ENCODE measurements around the gene APOL6.

The APOL6 gene

GRCh38 chr22:35681454-35682052 is 33.3 kb downstream of the APOL6 start:
- H3K4ac ChIP-seq (ENCODE audit: low read length): no peak overlapping the region
- no CpG with 5 or more reads among the region's 4 CpGs for WGBS, 2 donors (ENCODE audit: extremely low coverage in 2 of 2, insufficient read length in 2 of 2, insufficient replicate concordance in 1 of 2)

GRCh38 chr22:35683560-35683959 is 35.3 kb downstream of the APOL6 start:
- Histone ChIP-seq H2BK12ac (ENCODE audit: low read length) (no peak overlapping the region), H3K4me1 (ENCODE audit: control insufficient read depth in 2 of 2, insufficient read depth in 1 of 2, low read depth in 1 of 2, low read length in 2 of 2) (peaks cover 0 to 2% of the 10 kb centered on the region in 2 donors), H2AFZ (ENCODE audit: low read length) (no peak overlapping the region), H3K4me3 (ENCODE audit: low read length in 2 of 2) (no peak overlapping the region), H4K91ac (ENCODE audit: low read depth, low read length, poor library complexity) (no peak overlapping the region), H4K8ac (ENCODE audit: low read depth, low read length) (no peak overlapping the region), H3K79me1 (ENCODE audit: low read depth, low read length) (no peaks in the 10 kb centered on the region), H2BK5ac (ENCODE audit: low read length) (no peak overlapping the region), H2AK5ac (ENCODE audit: low read depth, low read length) (no peak overlapping the region), H3K23ac (ENCODE audit: low read depth, low read length, poor library complexity) (no peak overlapping the region), H2BK120ac (ENCODE audit: low read depth, low read length) (no peak overlapping the region), H3K27ac (replicated peaks; ENCODE audit: low read length) (no peak overlapping the region), H3K9ac (ENCODE audit: low read depth, low read length, poor library complexity) (no peak overlapping the region), H3K4ac (ENCODE audit: low read length) (no peak overlapping the region), H3K4me2 (ENCODE audit: insufficient read depth, low read length, poor library complexity, severe bottlenecking) (no peak overlapping the region), H3K18ac (ENCODE audit: low read length) (no peak overlapping the region), H3K27me3 (ENCODE audit: control insufficient read depth in 3 of 3, insufficient read depth in 3 of 3, low read depth in 1 of 3, low read length in 3 of 3) (peaks cover 0 to 4% (median 0%) of the 10 kb centered on the region in 3 experiments), H3K14ac (ENCODE audit: low read length) (no peak overlapping the region), H3K36me3 (replicated peaks in 1 of 2; ENCODE audit: control insufficient read depth in 2 of 2, insufficient read depth in 2 of 2, low read length in 2 of 2) (no peaks in the 10 kb centered on the region), H3K9me3 (replicated peaks in 1 of 2; ENCODE audit: control insufficient read depth in 2 of 2, insufficient read depth in 1 of 2, low read depth in 1 of 2, low read length in 2 of 2) (peaks cover 1 to 5% of the 10 kb centered on the region in 2 donors), H2BK15ac (ENCODE audit: low read length) (no peak overlapping the region)
- 100% methylated on average over 1 of the region's 1 CpG; no CpG with 5 or more reads in 1 of the 2 donors for WGBS, 2 donors (ENCODE audit: extremely low coverage in 2 of 2, insufficient read length in 2 of 2, insufficient replicate concordance in 1 of 2)
- no peak for DNase-seq (ENCODE audit: low spot score)

More at GRCh38 chr22:35681454-35682052, 33.3 kb downstream of the APOL6 start:
- Histone ChIP-seq H3K23ac (ENCODE audit: low read depth, low read length, poor library complexity) (no peak overlapping the region), H3K4me2 (ENCODE audit: insufficient read depth, low read length, poor library complexity, severe bottlenecking) (no peak overlapping the region), H3K9ac (ENCODE audit: low read depth, low read length, poor library complexity) (no peak overlapping the region), H4K91ac (ENCODE audit: low read depth, low read length, poor library complexity) (no peak overlapping the region), H3K4me1 (ENCODE audit: control insufficient read depth in 2 of 2, insufficient read depth in 1 of 2, low read depth in 1 of 2, low read length in 2 of 2) (peaks cover 0 to 2% of the 10 kb centered on the region in 2 donors), H2BK15ac (ENCODE audit: low read length) (no peak overlapping the region), H2BK120ac (ENCODE audit: low read depth, low read length) (no peak overlapping the region), H3K27me3 (ENCODE audit: control insufficient read depth in 3 of 3, insufficient read depth in 3 of 3, low read depth in 1 of 3, low read length in 3 of 3) (peaks cover 0 to 4% (median 0%) of the 10 kb centered on the region in 3 experiments), H3K9me3 (replicated peaks in 1 of 2; ENCODE audit: control insufficient read depth in 2 of 2, insufficient read depth in 1 of 2, low read depth in 1 of 2, low read length in 2 of 2) (peaks cover 1 to 5% of the 10 kb centered on the region in 2 donors), H2AFZ (ENCODE audit: low read length) (no peak overlapping the region), H2BK5ac (ENCODE audit: low read length) (no peak overlapping the region), H3K36me3 (replicated peaks in 1 of 2; ENCODE audit: control insufficient read depth in 2 of 2, insufficient read depth in 2 of 2, low read length in 2 of 2) (no peaks in the 10 kb centered on the region), H2AK5ac (ENCODE audit: low read depth, low read length) (no peak overlapping the region), H3K14ac (ENCODE audit: low read length) (no peak overlapping the region), H3K27ac (replicated peaks; ENCODE audit: low read length) (no peak overlapping the region), H3K79me1 (ENCODE audit: low read depth, low read length) (no peaks in the 10 kb centered on the region), H3K4me3 (ENCODE audit: low read length in 2 of 2) (no peak overlapping the region), H2BK12ac (ENCODE audit: low read length) (no peak overlapping the region), H4K8ac (ENCODE audit: low read depth, low read length) (no peak overlapping the region), H3K18ac (ENCODE audit: low read length) (no peak overlapping the region)
- DNase-seq (ENCODE audit: low spot score): no peak

- peaks cover 1 to 5% of the 10 kb centered on the region in 2 donors for H3K9me3 ChIP-seq (replicated peaks in 1 of 2; ENCODE audit: control insufficient read depth in 2 of 2, insufficient read depth in 1 of 2, low read depth in 1 of 2, low read length in 2 of 2)
- peaks cover 0 to 2% of the 10 kb centered on the region in 2 donors for H3K4me1 ChIP-seq (ENCODE audit: control insufficient read depth in 2 of 2, insufficient read depth in 1 of 2, low read depth in 1 of 2, low read length in 2 of 2)
- no peak overlapping the region for H3K18ac ChIP-seq (ENCODE audit: low read length)
- H4K8ac ChIP-seq (ENCODE audit: low read depth, low read length): no peak overlapping the region
- no peak overlapping the region for H4K91ac ChIP-seq (ENCODE audit: low read depth, low read length, poor library complexity)
- no peak overlapping the region for H3K4ac ChIP-seq (ENCODE audit: low read length)
- WGBS, 2 donors (ENCODE audit: extremely low coverage in 2 of 2, insufficient read length in 2 of 2, insufficient replicate concordance in 1 of 2): no CpG with 5 or more reads among the region's 3 CpGs
- H2AK5ac ChIP-seq (ENCODE audit: low read depth, low read length): no peak overlapping the region
- no peak overlapping the region for H2BK15ac ChIP-seq (ENCODE audit: low read length)
- DNase-seq (ENCODE audit: low spot score): peak; percentile 26
- no peaks in the 10 kb centered on the region for H3K79me1 ChIP-seq (ENCODE audit: low read depth, low read length)
- H3K4me2 ChIP-seq (ENCODE audit: insufficient read depth, low read length, poor library complexity, severe bottlenecking): no peak overlapping the region
- H3K27me3 ChIP-seq (ENCODE audit: control insufficient read depth in 3 of 3, insufficient read depth in 3 of 3, low read depth in 1 of 3, low read length in 3 of 3): peaks cover 0 to 4% (median 0%) of the 10 kb centered on the region in 3 experiments
- H2BK120ac ChIP-seq (ENCODE audit: low read depth, low read length): no peak overlapping the region
- H2BK5ac ChIP-seq (ENCODE audit: low read length): no peak overlapping the region
- no peaks in the 10 kb centered on the region for H3K36me3 ChIP-seq (replicated peaks in 1 of 2; ENCODE audit: control insufficient read depth in 2 of 2, insufficient read depth in 2 of 2, low read length in 2 of 2)
- no peak overlapping the region for H2BK12ac ChIP-seq (ENCODE audit: low read length)
- H3K23ac ChIP-seq (ENCODE audit: low read depth, low read length, poor library complexity): no peak overlapping the region
- no peak overlapping the region for H3K27ac ChIP-seq (replicated peaks; ENCODE audit: low read length)
- no peak overlapping the region for H2AFZ ChIP-seq (ENCODE audit: low read length)
- H3K14ac ChIP-seq (ENCODE audit: low read length): no peak overlapping the region
- no peak overlapping the region for H3K9ac ChIP-seq (ENCODE audit: low read depth, low read length, poor library complexity)
- no peak overlapping the region for H3K4me3 ChIP-seq (ENCODE audit: low read length in 2 of 2)
These were observed 36.0 kb downstream of the APOL6 start for GRCh38 chr22:35684270-35684700.

- Histone ChIP-seq H4K91ac (ENCODE audit: low read depth, low read length, poor library complexity) (no peak overlapping the region), H3K14ac (ENCODE audit: low read length) (no peak overlapping the region), H2BK12ac (ENCODE audit: low read length) (no peak overlapping the region), H3K79me1 (ENCODE audit: low read depth, low read length) (no peaks in the 10 kb centered on the region), H3K4me2 (ENCODE audit: insufficient read depth, low read length, poor library complexity, severe bottlenecking) (no peak overlapping the region), H3K18ac (ENCODE audit: low read length) (no peak overlapping the region), H2AK5ac (ENCODE audit: low read depth, low read length) (peak overlapping the region; percentile 27), H3K9ac (ENCODE audit: low read depth, low read length, poor library complexity) (no peak overlapping the region), H2AFZ (ENCODE audit: low read length) (no peak overlapping the region), H4K8ac (ENCODE audit: low read depth, low read length) (no peak overlapping the region), H3K27ac (replicated peaks; ENCODE audit: low read length) (no peak overlapping the region), H3K27me3 (ENCODE audit: control insufficient read depth in 3 of 3, insufficient read depth in 3 of 3, low read depth in 1 of 3, low read length in 3 of 3) (peaks cover 0 to 4% (median 0%) of the 10 kb centered on the region in 3 experiments), H3K4ac (ENCODE audit: low read length) (no peak overlapping the region), H2BK5ac (ENCODE audit: low read length) (no peak overlapping the region), H2BK15ac (ENCODE audit: low read length) (no peak overlapping the region), H3K36me3 (replicated peaks in 1 of 2; ENCODE audit: control insufficient read depth in 2 of 2, insufficient read depth in 2 of 2, low read length in 2 of 2) (no peaks in the 10 kb centered on the region), H3K23ac (ENCODE audit: low read depth, low read length, poor library complexity) (no peak overlapping the region), H3K4me3 (ENCODE audit: low read length in 2 of 2) (no peak overlapping the region), H3K4me1 (ENCODE audit: control insufficient read depth in 2 of 2, insufficient read depth in 1 of 2, low read depth in 1 of 2, low read length in 2 of 2) (peaks cover 0 to 2% of the 10 kb centered on the region in 2 donors), H2BK120ac (ENCODE audit: low read depth, low read length) (no peak overlapping the region), H3K9me3 (replicated peaks in 1 of 2; ENCODE audit: control insufficient read depth in 2 of 2, insufficient read depth in 1 of 2, low read depth in 1 of 2, low read length in 2 of 2) (peaks cover 1 to 5% of the 10 kb centered on the region in 2 donors)
- no peak for DNase-seq (ENCODE audit: low spot score)
These were observed 36.5 kb downstream of the APOL6 start for GRCh38 chr22:35684732-35685131.
